ENCODE results near the gene ZNF277.

DNA sequence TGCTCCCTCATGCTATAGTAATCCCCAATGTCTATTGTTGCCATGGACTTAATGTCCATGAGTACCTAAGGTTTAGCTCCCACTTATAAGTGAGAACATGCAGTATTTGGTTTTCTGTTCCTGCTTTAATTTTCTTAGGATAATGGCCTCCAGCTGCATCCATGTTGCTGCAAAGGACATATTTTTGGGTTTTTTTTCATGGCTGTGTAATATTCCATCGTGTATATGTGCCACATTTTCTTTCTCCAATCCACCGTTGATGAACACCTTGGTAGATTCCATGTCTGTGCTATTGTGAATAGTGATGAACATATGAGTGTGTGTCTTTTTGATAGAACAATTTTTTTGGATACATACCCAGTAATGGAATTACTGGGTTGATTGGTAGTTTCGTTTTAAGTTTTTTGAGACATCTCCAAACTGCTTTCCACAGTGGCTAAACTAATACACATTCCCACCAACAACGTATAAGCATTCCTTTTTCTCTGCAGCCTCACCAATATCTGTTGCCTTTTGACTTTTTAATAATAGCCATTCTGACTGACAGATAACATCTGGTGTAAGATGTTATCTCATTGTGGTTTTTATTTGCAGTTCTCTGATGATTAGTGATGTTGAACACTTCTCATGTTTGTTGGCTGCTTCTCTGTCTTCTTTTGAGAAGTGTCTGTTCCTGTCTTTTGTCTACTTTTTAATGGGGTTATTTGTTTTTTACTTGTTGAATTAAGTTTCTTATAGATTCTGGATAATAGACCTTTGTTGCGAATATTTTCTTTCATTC is 175.0 kb downstream of the ZNF277 start:
- no peak for TF ChIP-seq POLR2A (IDR thresholded peaks at IDR 0.05)
- TF ChIP-seq, protein P1, sequence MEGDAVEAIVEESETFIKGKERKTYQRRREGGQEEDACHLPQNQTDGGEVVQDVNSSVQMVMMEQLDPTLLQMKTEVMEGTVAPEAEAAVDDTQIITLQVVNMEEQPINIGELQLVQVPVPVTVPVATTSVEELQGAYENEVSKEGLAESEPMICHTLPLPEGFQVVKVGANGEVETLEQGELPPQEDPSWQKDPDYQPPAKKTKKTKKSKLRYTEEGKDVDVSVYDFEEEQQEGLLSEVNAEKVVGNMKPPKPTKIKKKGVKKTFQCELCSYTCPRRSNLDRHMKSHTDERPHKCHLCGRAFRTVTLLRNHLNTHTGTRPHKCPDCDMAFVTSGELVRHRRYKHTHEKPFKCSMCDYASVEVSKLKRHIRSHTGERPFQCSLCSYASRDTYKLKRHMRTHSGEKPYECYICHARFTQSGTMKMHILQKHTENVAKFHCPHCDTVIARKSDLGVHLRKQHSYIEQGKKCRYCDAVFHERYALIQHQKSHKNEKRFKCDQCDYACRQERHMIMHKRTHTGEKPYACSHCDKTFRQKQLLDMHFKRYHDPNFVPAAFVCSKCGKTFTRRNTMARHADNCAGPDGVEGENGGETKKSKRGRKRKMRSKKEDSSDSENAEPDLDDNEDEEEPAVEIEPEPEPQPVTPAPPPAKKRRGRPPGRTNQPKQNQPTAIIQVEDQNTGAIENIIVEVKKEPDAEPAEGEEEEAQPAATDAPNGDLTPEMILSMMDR (IDR thresholded peaks at IDR 0.05) = no peak
